Spinal cord (tissue), 10 donors: ENCODE results near the gene EPHB2. TPM values are rescaled to one million over a fixed set of nuclear protein-coding genes. Genes with fewer than 3 reads are reported as not detected.

ENCODE experiments used
- DNase-seq, 6 donors: peaks; one replicate each; pipeline versions ENCODE4 v3.0.0 to v3.0.0-alpha.2; 2013 to 2015; ENCODE audit warnings: low spot score in 6 of 6, low read depth in 4 of 6
- H3K27ac ChIP-seq: one replicate; pipeline ENCODE4 v1.5.1; 2013; ENCODE audit warnings: low read depth, low read length, control low read depth
- H3K27me3 ChIP-seq: one replicate; pipeline ENCODE4 v1.6.1; 2013; ENCODE audit warnings: low read length; ENCODE audit not compliant: control insufficient read depth, insufficient read depth
- H3K36me3 ChIP-seq: one replicate; pipeline ENCODE4 v1.6.1; 2013; ENCODE audit warnings: low read length; ENCODE audit not compliant: control insufficient read depth, insufficient read depth
- H3K4me1 ChIP-seq: one replicate; pipeline ENCODE4 v1.6.1; 2013; ENCODE audit warnings: low read length; ENCODE audit not compliant: control insufficient read depth, insufficient read depth
- H3K4me3 ChIP-seq: one replicate; pipeline ENCODE4 v1.5.1; 2013; ENCODE audit warnings: low read depth, low read length, control low read depth
- H3K9me3 ChIP-seq: one replicate; pipeline ENCODE4 v1.6.1; 2013; ENCODE audit warnings: low read length; ENCODE audit not compliant: control insufficient read depth, insufficient read depth
- WGBS: methylation state at CpG from one replicate; pipeline ENCODE4 v1.1.5; 2013; ENCODE audit warnings: missing lambda C conversion rate; ENCODE audit not compliant: insufficient coverage; 5-methylcytosine and 5-hydroxymethylcytosine counted together
- polyA plus RNA-seq, 2 donors: library from polyadenylated mRNA; unstranded; fragments of 120-200 nt; gene quantifications; one replicate each; pipeline ENCODE4 v1.2.1, GENCODE V29; 2013; ENCODE audit not compliant: insufficient read length in 2 of 2
- total RNA-seq, 2 donors: library from RNA; depleted of rRNA in 1 of 2; stranded (reverse); fragments of 120-200 nt in 1 of 2; fragments of >200 nt in 1 of 2; gene quantifications; one replicate each; pipeline versions ENCODE4 v1.2.3 to v1.2.4, GENCODE V29; 2013 to 2014
- donor health status: healthy.

Gene EPHB2
- total and polyA plus RNA-seq, 4 donors = 22.2 to 44.4 (median 33.3) TPM

GRCh38 chr1:22865736-22866135 lies 155.1 kb downstream of the EPHB2 start:
- no peak for DNase-seq
- Histone ChIP-seq H3K9me3 (no peaks in the 10 kb centered on the region), H3K4me1 (peaks cover 14% of the 10 kb centered on the region), H3K36me3 (peaks cover 53% of the 10 kb centered on the region), H3K27ac (no peak overlapping the region), H3K27me3 (no peaks in the 10 kb centered on the region), H3K4me3 (no peak overlapping the region)
- 71% methylated on average over 4 of the region's 5 CpGs for WGBS

GRCh38 chr1:22866868-22867267 lies 156.2 kb downstream of the EPHB2 start:
- Histone ChIP-seq H3K36me3 (peaks cover 50% of the 10 kb centered on the region), H3K27ac (no peak overlapping the region), H3K4me3 (no peak overlapping the region), H3K4me1 (peaks cover 15% of the 10 kb centered on the region), H3K27me3 (no peaks in the 10 kb centered on the region), H3K9me3 (no peaks in the 10 kb centered on the region)
- WGBS = 99% methylated on average over 5 of the region's 5 CpGs
- DNase-seq = no peak

DNA sequence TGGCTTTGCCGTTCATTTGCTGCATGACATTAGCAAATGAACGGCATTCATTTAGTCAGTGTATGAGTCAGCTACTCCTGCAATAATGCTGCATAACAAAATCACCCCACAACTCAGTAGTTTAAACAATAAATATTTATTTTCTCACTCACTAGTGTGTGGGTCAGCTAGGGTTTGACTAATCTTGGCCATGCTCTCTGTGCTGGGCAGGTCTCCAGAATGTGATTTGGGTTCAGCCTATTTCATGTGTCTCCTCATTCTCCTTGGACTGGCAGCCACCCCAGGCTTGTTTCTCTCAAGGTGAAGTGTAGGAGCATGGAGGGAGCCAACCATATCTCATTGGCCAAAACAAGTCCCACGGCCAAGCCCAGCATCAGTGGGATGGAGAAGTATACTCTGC lies 157.7 kb downstream of the EPHB2 start:
- no peak overlapping the region for H3K4me3 ChIP-seq
- H3K27ac ChIP-seq = no peak overlapping the region
- H3K27me3 ChIP-seq = no peaks in the 10 kb centered on the region
- WGBS = 100% methylated on average over 1 of the region's 3 CpGs
- H3K4me1 ChIP-seq = peaks cover 13% of the 10 kb centered on the region
- no peaks in the 10 kb centered on the region for H3K9me3 ChIP-seq
- H3K36me3 ChIP-seq = peaks cover 49% of the 10 kb centered on the region
- DNase-seq = no peak

DNA sequence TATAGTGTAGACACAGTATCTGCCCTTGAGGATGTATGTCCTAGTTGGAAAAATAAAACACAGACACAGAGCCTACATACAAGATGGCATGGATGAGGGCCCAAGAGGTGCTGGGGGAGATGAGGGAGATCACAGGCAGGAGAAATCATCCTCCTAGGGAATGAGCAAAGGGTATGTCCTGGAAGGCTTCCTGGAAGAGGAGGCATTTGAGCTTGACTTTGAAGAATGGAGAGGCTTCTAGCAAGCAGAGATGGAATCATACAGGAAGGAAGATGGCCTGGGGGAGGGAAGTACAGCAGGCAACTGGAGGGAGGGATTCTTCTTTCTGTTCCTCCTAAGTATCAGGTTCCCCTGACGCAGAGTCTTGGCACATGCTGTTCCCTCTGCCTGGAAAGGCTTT lies 158.7 kb downstream of the EPHB2 start:
- H3K36me3 ChIP-seq = peaks cover 44% of the 10 kb centered on the region
- 100% methylated on average over 1 of the region's 1 CpG for WGBS
- DNase-seq = no peak

DNA sequence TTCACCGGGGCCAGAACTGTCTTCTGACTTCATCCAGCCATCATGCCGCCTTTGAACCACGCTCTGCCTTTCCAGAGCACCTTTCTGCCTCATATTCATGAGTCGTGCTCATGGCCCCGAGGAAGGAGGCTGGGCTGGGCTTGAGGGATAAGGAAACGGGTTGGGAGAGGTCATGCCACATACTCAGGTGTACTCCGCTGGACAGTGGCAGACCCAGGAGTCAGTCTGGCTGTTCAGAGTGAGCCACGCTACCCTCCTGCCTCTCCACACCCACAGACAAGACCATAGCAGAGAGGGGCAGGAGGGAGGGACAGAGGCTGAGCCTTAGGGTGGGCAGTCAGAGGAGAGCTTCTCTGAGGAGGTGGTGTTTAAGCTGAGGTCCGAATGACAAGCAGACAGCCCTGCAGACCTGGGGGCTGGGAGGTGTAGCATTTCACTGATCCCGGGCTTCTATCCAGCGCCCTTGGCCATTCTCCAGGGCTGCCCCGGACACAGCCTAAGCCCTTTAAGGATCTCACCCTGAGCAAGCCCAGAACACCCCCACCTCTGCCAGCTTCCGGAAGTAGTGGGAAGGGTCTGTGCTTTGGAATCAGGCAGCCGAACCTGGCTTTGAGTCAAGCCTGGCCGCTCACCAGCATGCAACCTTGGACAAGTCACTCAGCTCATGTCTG lies 159.7 kb downstream of the EPHB2 start:
- Histone ChIP-seq H3K4me1 (peaks cover 16% of the 10 kb centered on the region), H3K27ac (no peak overlapping the region), H3K9me3 (no peaks in the 10 kb centered on the region), H3K27me3 (no peaks in the 10 kb centered on the region), H3K4me3 (no peak overlapping the region), H3K36me3 (peaks cover 38% of the 10 kb centered on the region)
- 33% methylated on average over 8 of the region's 15 CpGs for WGBS
- DNase-seq = peak in 2 of 6 donors; percentile 64 to 67

More for the DNA sequence above, 158.7 kb downstream of the EPHB2 start:
- no peaks in the 10 kb centered on the region for H3K9me3 ChIP-seq
- no peaks in the 10 kb centered on the region for H3K27me3 ChIP-seq
- peaks cover 13% of the 10 kb centered on the region for H3K4me1 ChIP-seq
- no peak overlapping the region for H3K27ac ChIP-seq
- H3K4me3 ChIP-seq = no peak overlapping the region

- WGBS = 76% methylated on average over 10 of the region's 11 CpGs
- Histone ChIP-seq H3K36me3 (peaks cover 28% of the 10 kb centered on the region), H3K9me3 (no peaks in the 10 kb centered on the region)
Measured at GRCh38 chr1:22872981-22873664, 162.5 kb downstream of the EPHB2 start.

DNA sequence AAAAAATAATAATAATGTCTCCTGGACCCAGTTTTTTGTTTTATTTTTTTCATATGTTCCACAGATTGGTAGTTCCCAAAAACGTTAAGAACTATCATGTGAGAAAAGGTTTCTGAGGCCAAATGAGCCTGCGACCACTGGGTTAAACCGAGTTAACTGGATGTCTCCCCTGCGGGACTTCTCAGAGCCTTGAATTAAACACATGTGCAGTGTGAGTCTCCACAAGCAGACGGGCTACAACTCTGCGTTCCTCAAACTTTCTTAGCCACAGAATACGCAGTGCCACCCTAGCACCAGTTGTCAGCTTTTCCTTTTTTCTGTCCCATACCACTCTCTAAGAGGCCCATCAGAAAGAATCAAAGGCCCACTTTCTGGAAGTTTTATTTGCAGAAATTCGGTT lies 164.1 kb downstream of the EPHB2 start:
- Histone ChIP-seq H3K4me1 (peaks cover 27% of the 10 kb centered on the region), H3K36me3 (peaks cover 38% of the 10 kb centered on the region), H3K27me3 (no peaks in the 10 kb centered on the region), H3K27ac (no peak overlapping the region), H3K4me3 (no peak overlapping the region), H3K9me3 (no peaks in the 10 kb centered on the region)
- WGBS = 79% methylated on average over 6 of the region's 8 CpGs
- DNase-seq = no peak

More at GRCh38 chr1:22872981-22873664, 162.5 kb downstream of the EPHB2 start:
- peaks cover 27% of the 10 kb centered on the region for H3K4me1 ChIP-seq
- no peak overlapping the region for H3K4me3 ChIP-seq
- H3K27me3 ChIP-seq = no peaks in the 10 kb centered on the region
- DNase-seq = no peak
- H3K27ac ChIP-seq = no peak overlapping the region

- Histone ChIP-seq H3K4me3 (no peak overlapping the region), H3K27ac (no peak overlapping the region), H3K27me3 (no peaks in the 10 kb centered on the region), H3K36me3 (peaks cover 43% of the 10 kb centered on the region), H3K4me1 (peaks cover 26% of the 10 kb centered on the region), H3K9me3 (no peaks in the 10 kb centered on the region)
- WGBS = 27% methylated on average over 9 of the region's 10 CpGs
- peak in 2 of 6 donors; percentile 32 to 41 for DNase-seq
Measured at GRCh38 chr1:22875241-22875640, 164.6 kb downstream of the EPHB2 start.

GRCh38 chr1:22875841-22876240 lies 165.2 kb downstream of the EPHB2 start:
- WGBS = 92% methylated on average over 4 of the region's 5 CpGs
- Histone ChIP-seq H3K36me3 (peaks cover 46% of the 10 kb centered on the region), H3K4me3 (no peak overlapping the region), H3K27me3 (no peaks in the 10 kb centered on the region), H3K27ac (no peak overlapping the region), H3K4me1 (peaks cover 20% of the 10 kb centered on the region), H3K9me3 (no peaks in the 10 kb centered on the region)
- DNase-seq = peak in 1 of 6 donors; percentile 57
